Measurements from ENCODE around the gene GP1BA. TPM values are rescaled to one million over a fixed set of nuclear protein-coding genes. Genes with fewer than 3 reads are reported as not detected.
"Not testable (repeated sequence)": the region's sequence is repeated elsewhere in the genome, so short reads cannot be mapped to it uniquely, and the experiment has no call there.

Gene GP1BA
- total and polyA plus RNA-seq, 2 donors = 0.09 to 0.14 TPM

GRCh38 chr17:4913994-4914393, 18.1 kb upstream of the GP1BA start:
- no peak overlapping the region for H3K27ac ChIP-seq (ENCODE audit: low read depth in 1 of 2, low read length in 1 of 2)
- peaks cover 0 to 8% of the 10 kb centered on the region in 2 donors for H3K4me1 ChIP-seq (ENCODE audit: control insufficient read depth in 2 of 2, insufficient read depth in 2 of 2, low read length in 2 of 2)
- H3K9me3 ChIP-seq (ENCODE audit: control insufficient read depth in 2 of 2, insufficient read depth in 1 of 2, low read length in 1 of 2) = no peaks in the 10 kb centered on the region
- DNase-seq (ENCODE audit: low read depth in 6 of 9, low spot score in 9 of 9) = no peak
- no peaks in the 10 kb centered on the region for H3K36me3 ChIP-seq (ENCODE audit: control insufficient read depth in 2 of 2, insufficient read depth in 2 of 2, low read length in 1 of 2)
- no peak overlapping the region for H3K4me3 ChIP-seq (ENCODE audit: low read length in 2 of 2)
- 97% methylated on average over 1 of the region's 1 CpG for WGBS
- no peaks in the 10 kb centered on the region for H3K27me3 ChIP-seq (ENCODE audit: control insufficient read depth in 2 of 2, insufficient read depth in 1 of 2, low read length in 1 of 2)

GRCh38 chr17:4914551-4914950, 17.5 kb upstream of the GP1BA start:
- not testable (repeated sequence) for H3K4me3 ChIP-seq (ENCODE audit: low read length in 2 of 2); H3K4me1 ChIP-seq (ENCODE audit: control insufficient read depth in 2 of 2, insufficient read depth in 2 of 2, low read length in 2 of 2); H3K27me3 ChIP-seq (ENCODE audit: control insufficient read depth in 2 of 2, insufficient read depth in 1 of 2, low read length in 1 of 2); H3K36me3 ChIP-seq (ENCODE audit: control insufficient read depth in 2 of 2, insufficient read depth in 2 of 2, low read length in 1 of 2); DNase-seq (ENCODE audit: low read depth in 6 of 9, low spot score in 9 of 9); H3K27ac ChIP-seq (ENCODE audit: low read depth in 1 of 2, low read length in 1 of 2); H3K9me3 ChIP-seq (ENCODE audit: control insufficient read depth in 2 of 2, insufficient read depth in 1 of 2, low read length in 1 of 2)
- WGBS = 95% methylated on average over 4 of the region's 4 CpGs

GRCh38 chr17:4919511-4920047, 12.5 kb upstream of the GP1BA start:
- H3K27me3 ChIP-seq (ENCODE audit: control insufficient read depth in 2 of 2, insufficient read depth in 1 of 2, low read length in 1 of 2) = no peaks in the 10 kb centered on the region
- H3K36me3 ChIP-seq (ENCODE audit: control insufficient read depth in 2 of 2, insufficient read depth in 2 of 2, low read length in 1 of 2) = no peaks in the 10 kb centered on the region
- 94% methylated on average over 8 of the region's 8 CpGs for WGBS
- no peaks in the 10 kb centered on the region for H3K9me3 ChIP-seq (ENCODE audit: control insufficient read depth in 2 of 2, insufficient read depth in 1 of 2, low read length in 1 of 2)
- H3K27ac ChIP-seq (ENCODE audit: low read depth in 1 of 2, low read length in 1 of 2) = no peak overlapping the region
- no peaks in the 10 kb centered on the region for H3K4me1 ChIP-seq (ENCODE audit: control insufficient read depth in 2 of 2, insufficient read depth in 2 of 2, low read length in 2 of 2)
- no peak for DNase-seq (ENCODE audit: low read depth in 6 of 9, low spot score in 9 of 9)
- H3K4me3 ChIP-seq (ENCODE audit: low read length in 2 of 2) = no peak overlapping the region

GRCh38 chr17:4920351-4921048, 11.6 kb upstream of the GP1BA start:
- Histone ChIP-seq H3K9me3 (ENCODE audit: control insufficient read depth in 2 of 2, insufficient read depth in 1 of 2, low read length in 1 of 2) (no peaks in the 10 kb centered on the region), H3K36me3 (ENCODE audit: control insufficient read depth in 2 of 2, insufficient read depth in 2 of 2, low read length in 1 of 2) (no peaks in the 10 kb centered on the region), H3K4me1 (ENCODE audit: control insufficient read depth in 2 of 2, insufficient read depth in 2 of 2, low read length in 2 of 2) (no peaks in the 10 kb centered on the region), H3K27me3 (ENCODE audit: control insufficient read depth in 2 of 2, insufficient read depth in 1 of 2, low read length in 1 of 2) (no peaks in the 10 kb centered on the region), H3K4me3 (ENCODE audit: low read length in 2 of 2) (no peak overlapping the region), H3K27ac (ENCODE audit: low read depth in 1 of 2, low read length in 1 of 2) (no peak overlapping the region)
- DNase-seq (ENCODE audit: low read depth in 6 of 9, low spot score in 9 of 9) = no peak
- WGBS = 96% methylated on average over 10 of the region's 10 CpGs

GRCh38 chr17:4921320-4921719, 10.8 kb upstream of the GP1BA start:
- Histone ChIP-seq H3K27ac (ENCODE audit: low read depth in 1 of 2, low read length in 1 of 2) (no peak overlapping the region), H3K9me3 (ENCODE audit: control insufficient read depth in 2 of 2, insufficient read depth in 1 of 2, low read length in 1 of 2) (no peaks in the 10 kb centered on the region), H3K4me3 (ENCODE audit: low read length in 2 of 2) (no peak overlapping the region), H3K36me3 (ENCODE audit: control insufficient read depth in 2 of 2, insufficient read depth in 2 of 2, low read length in 1 of 2) (no peaks in the 10 kb centered on the region), H3K27me3 (ENCODE audit: control insufficient read depth in 2 of 2, insufficient read depth in 1 of 2, low read length in 1 of 2) (no peaks in the 10 kb centered on the region), H3K4me1 (ENCODE audit: control insufficient read depth in 2 of 2, insufficient read depth in 2 of 2, low read length in 2 of 2) (no peaks in the 10 kb centered on the region)
- 96% methylated on average over 4 of the region's 4 CpGs for WGBS
- no peak for DNase-seq (ENCODE audit: low read depth in 6 of 9, low spot score in 9 of 9)

- not testable (repeated sequence) for H3K4me1 ChIP-seq (ENCODE audit: control insufficient read depth in 2 of 2, insufficient read depth in 2 of 2, low read length in 2 of 2); H3K27ac ChIP-seq (ENCODE audit: low read depth in 1 of 2, low read length in 1 of 2); DNase-seq (ENCODE audit: low read depth in 6 of 9, low spot score in 9 of 9); H3K4me3 ChIP-seq (ENCODE audit: low read length in 2 of 2); H3K9me3 ChIP-seq (ENCODE audit: control insufficient read depth in 2 of 2, insufficient read depth in 1 of 2, low read length in 1 of 2); H3K36me3 ChIP-seq (ENCODE audit: control insufficient read depth in 2 of 2, insufficient read depth in 2 of 2, low read length in 1 of 2); H3K27me3 ChIP-seq (ENCODE audit: control insufficient read depth in 2 of 2, insufficient read depth in 1 of 2, low read length in 1 of 2)
- 96% methylated on average over 24 of the region's 24 CpGs for WGBS
These were observed 5.3 kb upstream of the GP1BA start for GRCh38 chr17:4926577-4927335.

GRCh38 chr17:4928881-4929280, 3.2 kb upstream of the GP1BA start:
- Histone ChIP-seq H3K4me3 (ENCODE audit: low read length in 2 of 2) (no peak overlapping the region), H3K4me1 (ENCODE audit: control insufficient read depth in 2 of 2, insufficient read depth in 2 of 2, low read length in 2 of 2) (no peaks in the 10 kb centered on the region), H3K27ac (ENCODE audit: low read depth in 1 of 2, low read length in 1 of 2) (no peak overlapping the region), H3K36me3 (ENCODE audit: control insufficient read depth in 2 of 2, insufficient read depth in 2 of 2, low read length in 1 of 2) (no peaks in the 10 kb centered on the region), H3K9me3 (ENCODE audit: control insufficient read depth in 2 of 2, insufficient read depth in 1 of 2, low read length in 1 of 2) (no peaks in the 10 kb centered on the region), H3K27me3 (ENCODE audit: control insufficient read depth in 2 of 2, insufficient read depth in 1 of 2, low read length in 1 of 2) (peaks cover 0 to under 1% of the 10 kb centered on the region in 2 donors)
- no peak for DNase-seq (ENCODE audit: low read depth in 6 of 9, low spot score in 9 of 9)
- 98% methylated on average over 18 of the region's 18 CpGs for WGBS

GRCh38 chr17:4932756-4933155, 679 bp downstream of the GP1BA start:
- no peaks in the 10 kb centered on the region for H3K9me3 ChIP-seq (ENCODE audit: control insufficient read depth in 2 of 2, insufficient read depth in 1 of 2, low read length in 1 of 2)
- WGBS = 93% methylated on average over 12 of the region's 12 CpGs

GRCh38 chr17:4933646-4934045, 1.6 kb downstream of the GP1BA start:
- Histone ChIP-seq H3K36me3 (ENCODE audit: control insufficient read depth in 2 of 2, insufficient read depth in 2 of 2, low read length in 1 of 2) (peaks cover 25 to 28% of the 10 kb centered on the region in 2 donors), H3K9me3 (ENCODE audit: control insufficient read depth in 2 of 2, insufficient read depth in 1 of 2, low read length in 1 of 2) (no peaks in the 10 kb centered on the region), H3K4me3 (ENCODE audit: low read length in 2 of 2) (no peak overlapping the region), H3K27me3 (ENCODE audit: control insufficient read depth in 2 of 2, insufficient read depth in 1 of 2, low read length in 1 of 2) (peaks cover 0 to 8% of the 10 kb centered on the region in 2 donors), H3K4me1 (ENCODE audit: control insufficient read depth in 2 of 2, insufficient read depth in 2 of 2, low read length in 2 of 2) (peaks cover 7 to 9% of the 10 kb centered on the region in 2 donors), H3K27ac (ENCODE audit: low read depth in 1 of 2, low read length in 1 of 2) (no peak overlapping the region)
- WGBS = 54% methylated on average over 16 of the region's 16 CpGs
- no peak for DNase-seq (ENCODE audit: low read depth in 6 of 9, low spot score in 9 of 9)

More at GRCh38 chr17:4932756-4933155, 679 bp downstream of the GP1BA start:
- DNase-seq (ENCODE audit: low read depth in 6 of 9, low spot score in 9 of 9) = no peak
- H3K36me3 ChIP-seq (ENCODE audit: control insufficient read depth in 2 of 2, insufficient read depth in 2 of 2, low read length in 1 of 2) = peaks cover 18 to 21% of the 10 kb centered on the region in 2 donors
- H3K27ac ChIP-seq (ENCODE audit: low read depth in 1 of 2, low read length in 1 of 2) = no peak overlapping the region
- H3K4me3 ChIP-seq (ENCODE audit: low read length in 2 of 2) = no peak overlapping the region
- peaks cover 3 to 5% of the 10 kb centered on the region in 2 donors for H3K4me1 ChIP-seq (ENCODE audit: control insufficient read depth in 2 of 2, insufficient read depth in 2 of 2, low read length in 2 of 2)
- peaks cover 0 to 8% of the 10 kb centered on the region in 2 donors for H3K27me3 ChIP-seq (ENCODE audit: control insufficient read depth in 2 of 2, insufficient read depth in 1 of 2, low read length in 1 of 2)
